GM19372 (cell line): ENCODE measurements around the gene RBMS1.
"Not testable (repeated sequence)": the region's sequence is repeated elsewhere in the genome, so short reads cannot be mapped to it uniquely, and the experiment has no call there.

Experiments used
- ATAC-seq: cut with Tn5 transposase; IDR thresholded peaks from one replicate; pipeline ENCODE4 v1.9.1; 2021; ENCODE audit warnings: mild to moderate bottlenecking, low read depth, moderate library complexity; ENCODE audit not compliant: unreplicated experiment

RBMS1 gene

GRCh38 chr2:160440888-160441287 lies 52.7 kb downstream of the RBMS1 start:
- no peak for ATAC-seq

GRCh38 chr2:160439038-160439437 lies 54.6 kb downstream of the RBMS1 start:
- ATAC-seq: not testable (repeated sequence)

DNA sequence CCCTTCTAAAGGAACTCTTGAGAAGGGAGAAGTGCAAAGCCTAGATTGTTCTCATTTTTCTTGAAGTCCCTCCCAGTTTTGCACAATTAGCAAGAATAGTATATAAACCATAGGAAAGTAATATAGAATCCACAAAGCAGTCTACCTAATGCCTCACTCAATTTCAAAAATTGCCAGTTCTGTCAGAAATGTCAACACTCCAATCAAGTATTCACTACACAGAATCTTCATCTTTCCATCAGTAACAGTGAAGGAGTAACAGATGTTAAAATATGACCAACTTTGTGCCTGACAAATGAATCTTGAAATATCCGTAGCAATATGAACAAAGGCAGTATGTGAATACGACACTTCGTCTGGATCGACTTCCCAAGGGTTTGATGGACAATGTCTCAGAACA lies 56.3 kb downstream of the RBMS1 start:
- ATAC-seq: no peak

- ATAC-seq: no peak
Observed at GRCh38 chr2:160434254-160434948, 59.2 kb downstream of the RBMS1 start.

DNA sequence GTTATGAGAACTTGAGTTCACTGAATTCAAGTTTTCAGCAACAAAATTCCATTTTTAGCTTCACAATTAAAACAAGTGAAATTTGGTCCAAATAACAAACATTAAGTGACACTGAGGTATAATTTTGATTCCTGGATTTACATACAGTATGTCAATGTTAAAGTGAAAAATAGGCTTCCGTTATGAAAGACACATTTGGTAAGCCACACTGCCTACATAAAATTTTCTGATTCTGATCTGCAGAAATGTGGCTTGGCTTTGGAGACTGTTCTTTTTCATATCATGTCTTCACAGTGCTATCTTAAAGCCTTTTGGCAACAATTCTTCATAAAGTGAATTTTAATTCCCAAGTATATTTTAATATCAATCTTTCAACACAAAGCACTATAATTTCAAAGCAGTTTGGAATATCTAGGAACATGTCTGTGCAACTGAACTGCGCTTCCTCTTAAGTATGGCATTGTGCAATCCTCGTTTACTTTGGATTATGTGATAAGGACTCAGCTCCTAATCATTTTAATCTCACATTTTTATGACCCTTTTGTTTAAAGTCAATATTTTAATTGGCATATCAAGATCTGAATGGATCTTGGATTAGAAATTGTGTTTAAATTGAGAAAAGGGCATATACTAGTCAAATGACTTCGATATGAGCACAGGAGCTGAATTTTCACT lies 60.0 kb downstream of the RBMS1 start:
- no peak for ATAC-seq

DNA sequence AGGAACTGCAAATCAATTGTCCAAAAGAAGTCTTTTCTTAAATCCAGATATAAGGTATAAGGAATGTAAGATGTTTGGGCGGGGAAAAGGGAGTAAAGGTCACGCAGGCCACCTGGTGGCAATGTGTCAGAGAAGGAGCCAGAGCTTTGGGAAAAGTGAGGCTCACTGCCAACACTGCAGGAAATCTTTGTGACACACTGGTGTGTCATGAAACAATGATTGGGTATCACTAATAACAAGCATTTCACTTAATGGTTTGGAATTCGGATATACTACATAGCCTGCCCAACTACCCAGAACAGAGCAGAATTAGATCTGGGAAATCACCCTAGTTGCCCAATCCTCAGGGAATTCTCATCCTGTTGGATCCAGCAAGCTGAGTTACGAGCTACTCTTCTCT lies 61.0 kb downstream of the RBMS1 start:
- ATAC-seq: no peak

DNA sequence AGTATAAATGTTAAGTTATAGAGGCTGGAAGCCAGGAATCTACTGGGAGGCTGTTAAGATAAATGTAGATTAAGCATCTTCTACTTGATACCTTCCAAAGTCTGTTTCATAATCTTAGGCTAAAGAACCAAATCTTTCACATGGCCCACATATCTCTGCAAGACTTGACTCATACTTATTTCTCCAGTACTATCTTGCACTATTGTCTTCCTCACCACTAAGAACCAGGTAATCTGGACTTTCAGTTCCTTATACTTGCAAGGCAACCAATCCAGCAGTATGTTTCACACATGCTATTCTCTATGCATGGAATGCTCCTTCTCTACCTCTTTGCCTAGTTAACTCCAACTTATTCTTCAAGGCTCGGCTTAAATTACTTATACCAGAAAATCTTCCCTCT lies 62.2 kb downstream of the RBMS1 start:
- ATAC-seq: no peak

DNA sequence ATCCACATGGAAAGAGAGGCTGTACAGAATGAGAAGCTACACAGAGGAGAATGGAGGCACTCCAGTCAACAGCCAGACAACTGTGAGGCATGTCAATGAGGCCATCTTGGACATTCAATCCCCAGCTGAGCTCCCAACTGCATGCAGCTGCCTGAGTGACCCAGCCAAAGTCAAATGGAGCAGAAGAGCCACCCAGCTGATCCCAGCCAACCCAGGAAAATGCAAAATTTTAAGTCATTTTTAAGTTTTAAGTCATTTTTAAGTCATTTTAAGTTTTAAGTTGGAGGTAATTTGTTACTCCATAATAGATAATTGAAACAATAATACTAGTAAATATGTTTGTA lies 63.6 kb downstream of the RBMS1 start:
- ATAC-seq: no peak

- ATAC-seq: no peak
Observed at GRCh38 chr2:160429248-160430000, 64.2 kb downstream of the RBMS1 start.

GRCh38 chr2:160428405-160428763 lies 65.2 kb downstream of the RBMS1 start:
- no peak for ATAC-seq

- no peak for ATAC-seq
Observed at GRCh38 chr2:160427629-160428404, 65.8 kb downstream of the RBMS1 start.

DNA sequence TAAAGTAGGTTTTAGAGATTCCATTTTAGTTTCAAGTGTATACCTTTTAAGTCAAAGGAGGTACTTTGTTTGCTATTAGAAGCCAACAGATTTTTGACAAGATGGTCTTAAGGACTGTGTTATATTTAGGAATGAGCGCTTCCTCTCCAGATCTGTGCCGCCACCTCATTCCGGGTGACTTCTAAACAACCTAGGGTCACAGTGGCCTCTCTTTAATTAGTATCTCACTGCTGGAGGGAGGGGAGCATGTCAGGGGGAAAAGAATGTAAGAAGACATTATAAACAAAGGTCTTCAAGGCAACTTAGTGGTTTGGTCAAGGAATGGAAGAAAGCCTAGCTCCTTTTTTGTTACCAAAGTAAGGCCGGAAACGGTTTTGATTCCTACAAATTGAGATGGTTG lies 67.0 kb downstream of the RBMS1 start:
- ATAC-seq: no peak

DNA sequence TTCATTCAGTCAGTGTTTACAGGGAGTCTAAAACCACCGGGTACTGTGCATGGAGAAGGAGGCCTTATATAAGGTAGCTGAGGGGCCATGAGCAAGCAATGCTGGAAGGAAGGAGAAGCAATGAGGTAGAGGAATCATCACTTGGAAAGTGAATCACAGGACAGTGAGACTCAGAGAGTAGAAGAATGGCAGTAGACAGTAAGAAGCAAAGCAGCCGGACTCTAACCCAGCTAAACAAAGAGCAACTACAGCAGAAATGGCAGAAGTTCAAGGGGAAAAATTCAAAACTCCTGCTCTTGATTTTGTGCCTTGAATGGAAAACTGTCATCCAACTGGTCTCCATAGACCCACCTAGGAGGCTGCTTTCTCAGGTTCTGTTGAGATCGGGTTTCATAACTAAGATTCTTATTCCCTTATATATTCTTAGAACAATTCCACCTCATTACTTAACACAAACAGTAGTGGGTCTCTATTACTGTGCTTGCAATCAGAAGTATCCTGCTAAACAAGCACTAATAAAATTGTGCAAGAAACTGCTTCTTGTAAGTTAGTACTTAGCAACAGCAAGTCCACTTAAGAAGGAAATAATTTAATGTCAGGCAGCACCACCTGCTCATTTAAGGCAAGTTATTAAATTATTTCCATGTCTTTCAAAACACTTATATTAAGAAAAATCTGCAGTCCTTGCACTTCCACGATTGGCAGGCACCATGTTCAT lies 68.0 kb downstream of the RBMS1 start:
- no peak for ATAC-seq

- no peak for ATAC-seq
Observed at GRCh38 chr2:160423126-160423525, 70.5 kb downstream of the RBMS1 start.

DNA sequence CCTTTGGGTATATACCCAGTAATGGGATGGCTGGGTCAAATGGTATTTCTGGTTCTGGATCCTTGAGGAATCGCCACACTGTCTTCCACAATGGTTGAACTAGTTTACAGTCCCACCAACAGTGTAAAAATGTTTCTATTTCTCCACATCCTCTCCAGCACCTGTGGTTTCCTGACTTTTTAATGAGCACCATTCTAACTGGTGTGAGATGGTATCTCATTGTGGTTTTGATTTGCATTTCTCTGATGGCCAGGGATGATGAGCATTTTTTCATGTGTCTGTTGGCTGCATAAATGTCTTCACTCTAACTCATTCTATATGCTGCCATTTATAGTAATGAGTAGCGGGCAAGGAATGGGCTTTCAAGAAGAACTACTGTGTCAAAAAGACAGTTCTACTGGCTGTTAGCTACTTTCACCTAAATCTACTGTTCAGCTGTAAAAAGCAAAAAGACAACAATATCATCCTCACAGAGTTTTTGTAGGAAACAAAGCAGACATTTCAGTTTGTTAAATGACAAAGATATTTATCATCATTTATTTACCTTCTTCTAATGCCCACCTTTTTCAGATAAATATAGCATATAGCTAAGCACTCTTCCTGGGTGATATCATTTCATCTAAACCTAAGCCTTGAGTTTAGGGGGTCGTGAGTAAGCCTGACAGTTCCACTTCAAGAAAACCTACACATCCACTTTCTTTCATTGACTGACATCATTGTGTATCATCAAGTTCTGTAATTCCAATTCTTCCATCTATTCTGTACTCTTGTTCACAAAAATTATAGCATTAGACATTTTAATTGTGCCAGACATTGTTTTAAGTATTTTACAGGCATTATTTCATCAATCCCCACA lies 71.7 kb downstream of the RBMS1 start:
- not testable (repeated sequence) for ATAC-seq

DNA sequence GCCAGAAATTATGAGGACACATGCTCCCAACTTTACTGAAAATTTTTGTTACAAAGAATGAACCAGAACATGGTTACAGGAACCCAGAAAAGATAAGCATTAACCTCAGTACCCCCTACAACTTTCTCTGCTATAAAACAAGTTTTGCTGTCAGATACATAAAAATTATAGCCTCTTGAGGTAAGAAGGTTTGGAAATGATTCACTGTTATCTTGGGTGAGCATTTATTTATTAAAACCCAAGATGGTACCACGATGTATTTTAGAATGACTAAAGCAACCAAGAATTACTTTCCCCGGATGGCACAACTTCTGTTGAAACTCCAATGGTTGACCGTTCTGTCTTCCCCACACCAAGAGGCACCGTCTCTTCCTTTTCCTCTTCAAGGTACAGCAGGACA lies 72.9 kb downstream of the RBMS1 start:
- ATAC-seq: no peak

GRCh38 chr2:160419776-160420505 lies 73.7 kb downstream of the RBMS1 start:
- no peak for ATAC-seq

DNA sequence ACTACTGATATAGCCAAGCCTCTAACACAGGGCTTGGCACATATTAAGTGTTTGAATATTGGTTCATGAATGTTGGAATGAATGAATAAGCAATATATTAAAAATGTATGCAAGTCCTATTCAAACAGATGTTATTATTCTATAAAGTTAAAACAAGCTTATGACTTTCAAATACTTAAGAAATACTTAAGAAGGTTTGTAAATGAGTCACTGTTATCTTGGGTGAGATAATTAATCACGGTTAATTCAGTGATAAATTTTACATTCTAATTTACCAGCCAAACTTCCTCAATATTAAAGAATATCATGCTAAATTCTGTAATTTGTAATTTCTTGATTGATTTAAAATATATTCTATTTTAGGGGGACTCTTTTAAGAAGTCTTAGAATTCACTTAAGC lies 74.8 kb downstream of the RBMS1 start:
- ATAC-seq: no peak

DNA sequence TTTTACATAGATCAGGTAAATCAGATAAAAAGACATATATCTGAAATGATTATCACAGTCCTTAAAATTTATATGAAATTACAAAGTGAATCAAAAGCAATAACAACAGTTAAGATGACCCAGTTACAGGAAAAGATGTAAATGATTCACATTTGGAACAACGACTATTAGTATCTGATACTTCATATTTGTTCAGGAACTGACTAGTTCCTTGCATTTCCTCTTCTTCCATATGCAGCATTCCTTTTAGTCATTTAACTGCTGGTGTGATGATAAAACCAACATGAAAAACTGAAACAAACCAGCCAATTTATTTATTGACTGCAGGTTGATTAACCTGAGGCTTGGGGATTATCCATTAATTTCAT lies 75.2 kb downstream of the RBMS1 start:
- ATAC-seq: no peak
